CD14-positive monocyte (primary cell): Measurements from ENCODE around the gene UBE2H. TPM values are rescaled to one million over a fixed set of nuclear protein-coding genes. Genes with fewer than 3 reads are reported as not detected.

Experiments used
- DNase-seq, 3 donors: peaks; one replicate each; pipeline ENCODE4 v3.0.0-alpha.2; 2011 to 2022
- H2AFZ ChIP-seq: 2 replicates; pipeline ENCODE4 v1.6.0; 2012; ENCODE audit warnings: mild to moderate bottlenecking, low read depth, low read length, inconsistent platforms; ENCODE audit not compliant: insufficient read depth, poor library complexity, severe bottlenecking
- H3K27ac ChIP-seq, 2 donors: 1 replicate in 1 of 2; 2 replicates in 1 of 2; pipeline ENCODE4 v1.5.1; 2012 to 2013; ENCODE audit warnings: low read length in 2 of 2, control low read depth in 1 of 2, inconsistent platforms in 1 of 2, low read depth in 1 of 2, mild to moderate bottlenecking in 1 of 2
- H3K27me3 ChIP-seq, 2 donors: one replicate each; pipeline versions ENCODE4 v1.6.0 to v1.6.1; 2011 to 2013; ENCODE audit warnings: low read length in 2 of 2; ENCODE audit not compliant: control insufficient read depth in 2 of 2, insufficient read depth in 2 of 2
- H3K36me3 ChIP-seq, 2 donors: replicated peaks in 1 of 2; 1 replicate in 1 of 2; 2 replicates in 1 of 2; pipeline versions ENCODE4 v1.5.1 to v1.6.1; 2012 to 2013; ENCODE audit warnings: low read length in 2 of 2, control low read depth in 1 of 2, inconsistent platforms in 1 of 2, mild to moderate bottlenecking in 1 of 2; ENCODE audit not compliant: insufficient read depth in 2 of 2, control insufficient read depth in 1 of 2
- H3K4me1 ChIP-seq, 2 donors: 1 replicate in 1 of 2; 2 replicates in 1 of 2; pipeline versions ENCODE4 v1.5.1 to v1.6.1; 2012 to 2013; ENCODE audit warnings: low read length in 2 of 2, control low read depth in 1 of 2, inconsistent platforms in 1 of 2, mild to moderate bottlenecking in 1 of 2, moderate library complexity in 1 of 2; ENCODE audit not compliant: insufficient read depth in 2 of 2, control insufficient read depth in 1 of 2
- H3K4me2 ChIP-seq: replicated peaks from 2 replicates; pipeline ENCODE3; 2012; ENCODE audit warnings: low read length, moderate library complexity, mild to moderate bottlenecking; ENCODE audit not compliant: poor library complexity, severe bottlenecking; ENCODE audit errors: extremely low read depth
- H3K4me3 ChIP-seq, 3 experiments: fragments of 200-600 bp in 1 of 3; sonication (generic) in 1 of 3; replicated peaks in 1 of 3; 1 replicate in 2 of 3; 2 replicates in 1 of 3; pipeline ENCODE4 v1.5.1; 2011 to 2013; ENCODE audit warnings: low read length in 3 of 3, mild to moderate bottlenecking in 3 of 3, control low read depth in 2 of 3, low read depth in 2 of 3, inconsistent platforms in 1 of 3, moderate library complexity in 1 of 3
- H3K79me2 ChIP-seq: 2 replicates; pipeline ENCODE4 v1.6.0; 2012; ENCODE audit warnings: mild to moderate bottlenecking, control low read depth, inconsistent platforms, low read length, moderate library complexity; ENCODE audit not compliant: insufficient read depth
- H3K9ac ChIP-seq: 2 replicates; pipeline ENCODE4 v1.6.0; 2017; ENCODE audit warnings: low read length, mild to moderate bottlenecking; ENCODE audit not compliant: insufficient read depth, poor library complexity, severe bottlenecking
- H3K9me3 ChIP-seq, 2 donors: replicated peaks in 1 of 2; 1 replicate in 1 of 2; 2 replicates in 1 of 2; pipeline versions ENCODE4 v1.5.1 to v1.6.1; 2012 to 2013; ENCODE audit warnings: low read length in 2 of 2, control low read depth in 1 of 2; ENCODE audit not compliant: control insufficient read depth in 1 of 2, insufficient read depth in 1 of 2
- H4K20me1 ChIP-seq: 2 replicates; pipeline ENCODE4 v1.6.0; 2012; ENCODE audit warnings: mild to moderate bottlenecking, low read length, control low read depth, moderate library complexity; ENCODE audit not compliant: insufficient read depth
- H3K27ac Mint-ChIP-seq, 7 donors: one replicate each; pipeline ENCODE4 v1.8.0; 2020; ENCODE audit warnings: mild to moderate bottlenecking in 7 of 7, mixed read lengths in 7 of 7, moderate library complexity in 6 of 7, inconsistent platforms in 2 of 7
- H3K27me3 Mint-ChIP-seq, 3 donors: one replicate each; pipeline ENCODE4 v1.8.0; 2021 to 2022; ENCODE audit warnings: low read depth in 3 of 3, mild to moderate bottlenecking in 3 of 3, mixed read lengths in 3 of 3, moderate library complexity in 3 of 3, inconsistent platforms in 1 of 3
- H3K36me3 Mint-ChIP-seq, 2 donors: one replicate each; pipeline ENCODE4 v1.8.0; 2020; ENCODE audit warnings: mixed read lengths in 2 of 2, inconsistent platforms in 1 of 2, mild to moderate bottlenecking in 1 of 2
- H3K4me1 Mint-ChIP-seq: one replicate; pipeline ENCODE4 v1.8.0; 2020; ENCODE audit warnings: mild to moderate bottlenecking, mixed read lengths
- H3K4me3 Mint-ChIP-seq, 2 donors: one replicate each; pipeline ENCODE4 v1.8.0; 2020; ENCODE audit warnings: mild to moderate bottlenecking in 2 of 2, mixed read lengths in 2 of 2, moderate library complexity in 1 of 2
- H3K9me3 Mint-ChIP-seq, 7 donors: one replicate each; pipeline ENCODE4 v1.8.0; 2020 to 2022; ENCODE audit warnings: mixed read lengths in 7 of 7, mild to moderate bottlenecking in 6 of 7, moderate library complexity in 6 of 7, inconsistent platforms in 2 of 7
- CTCF ChIP-seq: fragments of 200-600 bp; IDR thresholded peaks from one replicate; pipeline ENCODE4 v1.8.0; 2022; ENCODE audit warnings: antibody characterized with exemption, mild to moderate bottlenecking
- WGBS: methylation state at CpG from one replicate; pipeline ENCODE4 v1.1.5; 2013; ENCODE audit warnings: missing lambda C conversion rate; ENCODE audit not compliant: insufficient coverage; 5-methylcytosine and 5-hydroxymethylcytosine counted together
- intact Hi-C, 2 donors: fragments of 100-400 bp; cut with micrococcal nuclease; formaldehyde crosslinking; loops; one replicate each; pipeline versions ENCODE4 v1.15.0 to v1.15.1; 2023
- polyA plus RNA-seq, 3 donors: library from polyadenylated mRNA; depleted of rRNA in 1 of 3; unstranded in 2 of 3; stranded (reverse) in 1 of 3; fragments of 300-500 nt in 2 of 3; fragments of >200 nt in 1 of 3; fragmentation: Illumina TruSeq in 2 of 3; gene quantifications; 1 replicate in 2 of 3; 2 replicates in 1 of 3; pipeline ENCODE4 v1.2.3, GENCODE V29; 2012 to 2021

The UBE2H gene
- polyA plus RNA-seq, 3 donors: 12.6 to 26.0 (median 16.0) TPM

DNA sequence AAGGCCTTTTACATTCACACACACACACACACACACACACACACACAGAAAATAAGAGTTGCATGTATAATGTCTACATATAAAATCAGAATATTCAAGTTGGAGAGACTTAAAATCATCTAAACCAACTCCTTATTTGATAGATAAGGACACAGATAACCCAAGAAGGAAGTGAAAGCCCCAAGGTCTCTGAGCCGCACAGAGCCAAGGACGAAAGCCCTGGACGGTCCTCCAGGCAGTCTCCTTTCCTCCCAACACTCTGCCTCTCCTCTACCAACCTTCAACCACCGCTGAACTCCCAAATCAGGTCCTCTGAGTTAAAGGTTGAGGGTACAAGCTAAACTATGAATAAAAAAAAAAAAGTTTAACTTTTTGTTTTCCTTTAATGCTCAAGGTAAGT, 28.2 kb downstream of the UBE2H start:
- H3K9ac ChIP-seq: no peak overlapping the region
- peaks cover 2% of the 10 kb centered on the region for H3K79me2 ChIP-seq
- no peak overlapping the region for H3K4me3 ChIP-seq
- Mint-ChIP-seq H3K27ac (no peak overlapping the region), H3K9me3 (no peaks in the 10 kb centered on the region), H3K4me3 (no peak overlapping the region), H3K36me3 (peaks cover 31 to 56% of the 10 kb centered on the region in 2 donors), H3K27me3 (no peaks in the 10 kb centered on the region), H3K4me1 (peaks cover 11% of the 10 kb centered on the region)
- no peak overlapping the region for H3K27ac ChIP-seq
- TF ChIP-seq CTCF: no peak
- H3K36me3 ChIP-seq: peaks cover 23 to 50% of the 10 kb centered on the region in 2 donors
- H3K4me2 ChIP-seq: no peak overlapping the region
- WGBS: no CpG with 5 or more reads among the region's 4 CpGs
- H3K27me3 ChIP-seq: no peaks in the 10 kb centered on the region
- no peak for DNase-seq
- no peaks in the 10 kb centered on the region for H3K9me3 ChIP-seq
- H2AFZ ChIP-seq: no peak overlapping the region
- H3K4me1 ChIP-seq: no peaks in the 10 kb centered on the region
- intact Hi-C loops: no loop called here
- H4K20me1 ChIP-seq: peaks cover 75% of the 10 kb centered on the region

GRCh38 chr7:129923709-129924108, 29.1 kb downstream of the UBE2H start:
- no peak overlapping the region for H3K4me3 ChIP-seq
- H3K79me2 ChIP-seq: peaks cover 5% of the 10 kb centered on the region
- intact Hi-C loops: no loop called here
- peaks cover 29 to 54% of the 10 kb centered on the region in 2 donors for H3K36me3 Mint-ChIP-seq
- WGBS: 63% methylated on average over 1 of the region's 2 CpGs
- no peak overlapping the region for H2AFZ ChIP-seq
- DNase-seq: no peak
- peaks cover 11% of the 10 kb centered on the region for H3K4me1 Mint-ChIP-seq
- peak overlapping the region in 1 of 7 donors; percentile 2 for H3K27ac Mint-ChIP-seq
- TF ChIP-seq CTCF: no peak
- no peaks in the 10 kb centered on the region for H3K4me1 ChIP-seq
- no peaks in the 10 kb centered on the region for H3K27me3 Mint-ChIP-seq
- H3K27ac ChIP-seq: no peak overlapping the region
- H3K4me2 ChIP-seq: no peak overlapping the region
- peaks cover 25 to 51% of the 10 kb centered on the region in 2 donors for H3K36me3 ChIP-seq
- no peaks in the 10 kb centered on the region for H3K9me3 Mint-ChIP-seq
- H3K27me3 ChIP-seq: no peaks in the 10 kb centered on the region
- peaks cover 78% of the 10 kb centered on the region for H4K20me1 ChIP-seq
- no peak overlapping the region for H3K9ac ChIP-seq
- no peak overlapping the region for H3K4me3 Mint-ChIP-seq
- no peaks in the 10 kb centered on the region for H3K9me3 ChIP-seq
